Left forelimb (tissue), 1 donor: ENCODE results near the gene SRSF2.
"Not testable (repeated sequence)": the region's sequence is repeated elsewhere in the genome, so short reads cannot be mapped to it uniquely, and the experiment has no call there.

ENCODE experiments used
- DNase-seq: peaks from one replicate; pipeline ENCODE4 v3.0.0-alpha.2; 2018; ENCODE audit warnings: low spot score

SRSF2 gene

DNA sequence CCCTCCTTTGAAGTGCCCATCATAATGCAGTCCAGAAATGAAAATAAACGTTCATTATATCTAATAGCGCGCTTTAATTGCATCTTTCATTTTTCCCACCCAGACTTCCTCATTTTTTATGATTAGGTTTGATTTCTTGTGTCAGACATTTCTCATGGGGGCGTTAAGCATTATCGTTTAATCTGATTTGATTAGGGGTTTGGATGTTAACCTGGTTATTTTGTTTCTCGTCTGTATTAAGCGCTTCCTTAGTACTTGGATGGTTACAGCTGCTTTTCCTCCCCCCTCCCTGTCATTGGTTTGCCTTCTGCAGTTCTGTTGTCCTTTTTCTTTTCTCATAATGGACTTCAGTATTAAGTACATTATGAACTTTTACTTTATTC, 1.3 kb upstream of the SRSF2 start:
- DNase-seq: no peak

GRCh38 chr17:76737676-76738467, 741 bp upstream of the SRSF2 start, which contains the start of gene MFSD11:
TSS of gene MFSD11 (plus strand) at chr17:76738119. CDS start at chr17:76738353, 234 bp downstream.
- DNase-seq: peak; percentile 97

DNA sequence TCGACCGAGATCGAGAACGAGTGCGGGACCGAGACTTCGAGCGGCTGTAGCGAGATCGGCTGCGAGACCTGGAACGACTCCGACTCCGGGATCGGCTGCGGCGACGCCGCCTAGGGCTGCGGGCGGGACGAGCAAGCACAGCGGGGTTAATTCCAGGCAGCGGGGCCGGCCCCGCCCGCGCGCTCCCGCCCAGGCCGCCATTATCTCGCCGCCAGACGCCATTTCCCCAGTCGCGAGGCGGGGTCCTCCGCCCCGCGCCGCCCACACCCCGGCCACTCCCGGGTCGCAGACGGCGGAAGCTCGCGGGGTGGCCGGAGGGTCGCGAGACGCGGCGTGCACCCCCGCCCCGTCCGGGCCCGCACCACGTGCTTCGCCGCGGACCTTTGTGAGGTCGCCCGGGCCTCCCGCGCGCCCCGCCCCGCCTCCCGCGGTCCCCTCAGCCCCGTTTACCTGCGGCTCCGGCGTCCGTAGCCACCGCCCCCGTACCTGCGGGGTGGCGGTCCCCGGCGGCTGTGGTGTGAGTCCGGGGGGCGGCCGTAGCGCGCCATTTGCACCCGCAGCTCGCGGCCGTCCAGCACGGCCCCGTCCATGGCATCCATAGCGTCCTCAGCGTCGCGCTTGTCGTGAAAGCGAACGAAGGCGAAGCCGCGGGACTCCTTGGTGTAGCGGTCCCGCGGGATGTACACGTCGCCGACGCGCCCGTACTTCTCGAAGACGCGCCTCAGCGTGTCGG, 616 bp downstream of the SRSF2 start:
- peak; percentile 87 for DNase-seq

DNA sequence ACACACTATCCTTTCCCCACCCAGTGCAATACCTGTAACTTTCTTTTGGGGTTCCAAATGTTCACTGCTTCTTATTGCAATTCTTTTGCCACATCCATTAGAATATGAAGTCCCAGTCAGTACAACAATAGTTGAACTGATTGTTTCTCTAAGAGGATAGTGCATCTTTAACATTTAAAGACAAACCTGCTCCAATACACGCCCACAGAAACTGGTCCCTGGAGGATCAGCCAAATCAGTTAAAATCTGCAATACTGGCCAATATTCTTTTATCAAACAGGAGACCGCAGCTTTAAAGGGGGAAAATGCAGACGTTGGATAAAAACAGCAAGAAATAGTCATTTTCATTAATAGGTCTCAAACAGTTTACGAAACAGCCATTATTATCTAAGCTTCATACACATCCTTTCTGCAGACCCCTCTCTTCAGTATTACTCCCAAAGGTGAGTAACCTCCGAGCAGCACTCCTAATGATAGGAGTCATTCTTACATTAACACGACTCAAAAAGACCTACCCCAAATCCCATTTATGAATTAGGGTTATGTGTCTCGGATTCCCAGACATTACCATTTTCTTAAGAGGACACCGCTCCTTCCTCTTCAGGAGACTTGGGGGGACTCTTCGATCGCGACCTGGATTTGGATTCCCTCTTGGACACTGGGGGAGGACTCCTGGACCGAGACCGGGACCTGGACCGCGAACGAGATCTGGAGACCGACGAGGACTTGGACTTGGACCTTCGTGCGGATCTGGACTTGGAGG, 1.4 kb downstream of the SRSF2 start:
- no peak for DNase-seq

GRCh38 chr17:76735006-76735405, 2.1 kb downstream of the SRSF2 start:
- DNase-seq: no peak

DNA sequence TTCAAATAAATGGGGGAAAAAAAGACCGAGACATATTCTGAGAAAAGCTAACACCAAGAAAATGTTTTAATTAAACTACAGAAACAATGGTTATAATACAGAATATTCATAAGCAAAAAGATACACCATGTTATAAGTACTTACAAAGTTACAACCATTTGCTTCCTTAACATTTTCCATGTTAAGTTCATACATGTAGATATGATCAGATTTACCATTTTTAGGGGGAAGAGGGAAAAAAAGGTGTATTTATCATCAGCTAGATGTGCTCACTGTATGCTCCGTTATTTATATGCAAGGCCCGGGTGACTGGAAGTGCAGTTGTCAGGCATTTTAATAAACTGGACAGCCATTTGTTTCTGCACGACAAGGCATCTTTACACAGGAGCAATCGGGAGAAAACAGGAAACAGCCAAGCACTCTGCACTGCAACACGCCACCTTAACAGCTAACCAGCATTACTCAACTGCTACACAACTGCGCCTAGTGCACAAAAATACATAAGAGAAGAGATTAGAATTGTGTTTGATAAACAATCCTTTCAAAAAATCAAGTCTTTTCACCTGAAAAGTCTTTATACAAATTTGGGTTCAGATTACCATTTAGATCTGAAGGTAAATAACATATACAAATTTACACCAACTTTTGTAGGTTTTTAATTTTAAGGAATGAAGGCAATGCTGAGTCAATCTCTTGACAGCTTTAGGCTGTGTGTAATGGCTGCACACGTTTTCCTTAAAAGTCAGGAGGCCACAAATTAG, 2.9 kb downstream of the SRSF2 start:
- DNase-seq: no peak

DNA sequence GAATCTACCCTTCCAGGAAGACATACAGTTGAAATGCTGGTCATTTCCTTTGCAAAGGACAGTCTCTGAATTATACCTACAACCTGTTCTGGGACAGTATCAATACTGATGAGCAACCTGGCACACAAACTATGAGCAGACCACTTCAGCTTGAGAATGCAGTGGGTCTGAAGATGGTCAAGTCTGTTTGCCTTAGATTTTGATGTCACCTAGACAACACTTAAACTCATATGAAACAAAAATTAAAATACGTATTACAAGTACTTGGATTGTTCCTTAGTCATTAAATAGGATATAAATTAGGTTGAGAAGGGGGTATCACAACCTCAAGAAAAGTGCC, 3.5 kb downstream of the SRSF2 start:
- DNase-seq: no peak

DNA sequence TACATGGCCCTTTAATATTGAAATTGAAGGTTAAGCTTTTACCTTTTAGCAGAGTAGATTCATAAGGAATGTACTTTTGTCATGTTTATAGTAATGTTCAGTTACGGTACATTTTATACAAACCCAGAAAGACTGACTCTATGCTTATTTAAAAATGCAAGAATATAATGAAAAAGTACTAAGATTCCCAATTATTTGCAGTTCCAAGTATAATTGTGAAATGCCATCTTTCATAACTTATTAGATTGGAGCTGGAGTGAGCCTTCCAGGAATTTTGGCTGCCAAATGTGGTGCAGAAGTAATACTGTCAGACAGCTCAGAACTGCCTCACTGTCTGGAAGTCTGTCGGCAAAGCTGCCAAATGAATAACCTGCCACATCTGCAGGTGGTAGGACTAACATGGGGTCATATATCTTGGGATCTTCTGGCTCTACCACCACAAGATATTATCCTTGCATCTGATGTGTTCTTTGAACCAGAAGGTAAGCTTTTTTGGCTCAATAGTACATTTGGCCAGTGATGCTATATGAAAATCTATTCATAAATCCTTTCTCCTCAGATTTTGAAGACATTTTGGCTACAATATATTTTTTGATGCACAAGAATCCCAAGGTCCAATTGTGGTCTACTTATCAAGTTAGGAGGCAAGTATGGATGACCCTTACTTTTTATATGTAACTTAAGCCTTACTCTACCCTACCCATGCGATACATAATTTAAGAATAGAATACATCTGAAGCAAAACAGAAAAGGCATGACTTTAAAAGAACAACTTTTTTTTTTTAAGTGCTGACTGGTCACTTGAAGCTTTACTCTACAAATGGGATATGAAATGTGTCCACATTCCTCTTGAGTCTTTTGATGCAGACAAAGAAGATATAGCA, 4.2 kb downstream of the SRSF2 start:
- DNase-seq: no peak

DNA sequence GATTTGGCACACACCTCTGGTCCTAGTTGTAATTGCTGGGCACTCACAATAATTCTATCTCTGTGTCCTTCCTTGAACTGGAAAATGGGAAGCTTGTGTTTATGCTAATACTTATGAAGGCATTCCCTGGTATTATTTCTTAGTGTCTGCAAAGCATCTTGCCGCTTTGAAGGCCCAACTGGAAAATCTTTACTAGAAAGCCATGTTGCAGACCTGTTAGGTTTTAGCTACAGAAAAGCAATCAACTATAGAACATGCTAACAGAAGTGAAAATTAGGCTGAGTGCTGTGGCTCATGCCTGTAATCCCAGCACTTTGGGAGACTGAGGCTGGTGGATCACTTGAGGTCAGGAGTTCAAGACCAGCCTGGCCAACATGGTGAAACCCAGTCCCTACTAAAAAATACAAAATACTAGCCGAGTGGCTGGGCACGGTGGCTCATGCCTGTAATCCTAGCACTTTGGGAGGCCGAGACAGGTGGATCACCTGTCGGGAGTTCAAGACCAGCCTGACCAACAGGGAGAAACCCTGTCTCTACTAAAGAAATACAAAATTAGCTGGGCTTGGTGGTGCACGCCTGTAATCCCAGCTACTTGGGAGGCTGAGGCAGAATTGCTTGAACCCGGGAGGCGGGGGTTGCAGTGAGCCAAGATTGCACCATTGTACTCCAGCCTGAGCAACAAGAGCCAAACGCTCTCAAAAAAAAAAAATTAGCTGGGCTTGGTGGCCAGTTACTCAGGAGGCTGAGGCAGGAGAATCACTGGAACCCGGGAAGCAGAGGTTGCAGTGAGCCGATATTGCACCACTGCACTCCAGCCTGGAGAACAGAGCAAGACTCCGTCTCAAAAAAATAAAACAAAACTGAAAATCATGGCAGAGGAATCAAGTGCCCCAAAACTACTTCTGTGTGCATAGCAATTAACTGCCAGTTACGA, 5.1 kb downstream of the SRSF2 start:
- DNase-seq: not testable (repeated sequence)

DNA sequence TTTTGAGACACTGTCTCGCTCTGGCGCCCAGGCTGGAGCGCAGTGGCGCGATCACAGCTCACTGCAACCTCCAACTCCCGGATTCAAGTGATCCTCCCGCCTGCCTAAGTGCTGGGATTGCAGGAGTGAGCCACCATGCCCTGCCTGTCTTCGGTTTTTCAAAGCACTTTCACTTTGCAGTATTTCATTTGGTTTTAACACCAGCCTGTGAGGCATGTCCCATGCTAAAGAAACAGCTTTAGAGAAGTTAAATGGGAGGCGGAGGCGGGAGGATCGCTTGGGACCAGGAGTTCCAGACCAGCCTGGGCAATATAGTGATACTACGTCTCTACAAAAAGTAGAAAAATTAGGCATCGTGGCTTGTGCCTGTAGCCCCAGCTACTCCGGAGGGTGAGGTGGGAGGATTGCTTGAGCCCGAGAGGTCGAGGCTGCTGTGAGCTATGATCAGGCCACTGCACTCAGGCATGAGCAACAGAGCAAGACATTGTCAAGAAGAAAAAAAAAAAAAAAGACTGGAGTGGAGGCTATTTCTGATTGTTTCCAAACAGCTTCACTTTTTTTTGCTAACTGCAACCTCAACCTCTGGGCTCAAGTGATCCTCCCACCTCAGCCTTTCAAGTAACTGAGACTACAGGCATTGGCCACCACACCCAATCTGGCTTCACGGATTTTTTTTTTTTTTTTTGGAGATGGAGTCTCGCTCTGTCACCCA, 9.2 kb downstream of the SRSF2 start:
- no peak for DNase-seq

DNA sequence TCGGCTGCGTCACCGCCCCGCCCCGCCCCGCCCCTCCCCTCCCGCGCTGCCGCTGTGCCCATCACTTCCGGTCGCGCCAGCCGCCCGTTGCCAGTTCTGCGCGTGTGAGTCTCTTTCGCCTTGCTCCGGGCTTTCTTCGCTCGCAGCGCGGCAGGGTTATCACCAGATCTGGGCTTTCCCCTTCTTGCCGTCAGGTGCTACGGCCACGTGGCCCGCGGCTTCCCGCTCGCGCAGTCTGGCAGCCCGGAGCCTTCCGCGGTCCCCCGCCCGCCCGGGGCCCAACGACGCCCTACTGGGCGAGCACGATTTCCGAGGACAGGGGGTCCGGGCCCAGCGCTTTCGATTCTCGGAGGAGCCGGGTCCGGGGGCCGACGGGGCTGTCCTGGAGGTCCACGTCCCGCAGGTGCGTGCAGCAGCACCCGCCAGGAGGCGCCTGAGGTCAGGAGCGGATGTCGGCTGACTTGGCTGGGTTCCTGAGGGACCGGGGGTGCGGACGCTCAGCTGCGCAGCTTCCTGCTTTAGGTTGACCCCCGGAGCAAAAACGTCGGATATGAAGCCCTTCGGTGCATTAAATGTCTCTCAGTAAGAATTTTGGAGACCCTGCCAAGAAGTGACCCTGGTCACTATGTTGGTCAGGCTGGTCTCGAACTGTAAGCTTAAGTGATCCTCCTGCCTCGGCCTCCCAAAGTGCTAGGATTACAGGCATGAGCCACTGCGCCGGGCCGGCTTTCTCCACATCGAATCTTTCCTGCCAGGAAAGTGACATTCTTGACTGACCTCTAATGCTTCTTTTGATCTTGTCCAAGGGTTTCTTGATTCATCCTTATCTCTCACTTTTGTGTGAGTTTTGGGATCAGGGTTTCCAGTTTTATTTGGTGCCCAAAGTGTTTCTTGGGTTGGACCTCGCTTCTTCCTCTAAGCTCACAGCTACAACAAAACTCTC, 10.1 kb downstream of the SRSF2 start, which contains the start of gene METTL23:
Gene METTL23 (plus strand): TSS at position 64 of the 943 bp plus-strand sequence. CDS start 2,872 bp downstream, outside the sequence.
- DNase-seq: peak; percentile 87

DNA sequence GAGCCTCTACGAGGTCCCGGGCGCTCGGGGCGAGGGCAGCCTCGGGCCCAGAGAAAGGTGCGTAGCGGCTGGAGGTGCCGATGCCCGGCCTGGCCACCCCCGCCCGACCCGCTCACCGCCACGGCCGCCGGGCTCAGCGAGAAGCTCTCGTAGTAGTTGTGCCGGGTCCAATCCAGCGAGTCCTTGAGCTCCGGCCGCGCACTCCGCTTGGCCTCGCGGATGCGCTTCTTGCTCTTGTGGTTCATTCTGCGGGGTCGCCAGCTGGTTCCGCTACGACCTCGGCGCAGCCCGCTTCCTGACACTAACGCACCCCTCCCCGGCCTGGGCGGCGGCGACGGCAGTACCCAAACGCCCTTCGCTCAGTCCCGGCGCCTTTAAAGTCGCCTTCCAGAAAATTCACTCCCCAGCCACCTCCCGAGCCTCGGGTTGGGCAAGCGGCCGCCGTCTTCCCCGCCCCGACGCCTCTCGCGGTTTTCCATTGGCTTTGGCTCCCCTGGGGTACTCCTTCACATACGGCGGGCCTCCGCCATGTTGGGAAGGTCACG, 10.8 kb downstream of the SRSF2 start, which contains the start of gene JMJD6:
Gene JMJD6 (minus strand): TSS at position 376 of the 545 bp plus-strand sequence. CDS start 131 bp downstream, at position 245.
- peak; percentile 98 for DNase-seq

- no peak for DNase-seq
These were observed 11.4 kb downstream of the SRSF2 start for GRCh38 chr17:76725580-76726230.

DNA sequence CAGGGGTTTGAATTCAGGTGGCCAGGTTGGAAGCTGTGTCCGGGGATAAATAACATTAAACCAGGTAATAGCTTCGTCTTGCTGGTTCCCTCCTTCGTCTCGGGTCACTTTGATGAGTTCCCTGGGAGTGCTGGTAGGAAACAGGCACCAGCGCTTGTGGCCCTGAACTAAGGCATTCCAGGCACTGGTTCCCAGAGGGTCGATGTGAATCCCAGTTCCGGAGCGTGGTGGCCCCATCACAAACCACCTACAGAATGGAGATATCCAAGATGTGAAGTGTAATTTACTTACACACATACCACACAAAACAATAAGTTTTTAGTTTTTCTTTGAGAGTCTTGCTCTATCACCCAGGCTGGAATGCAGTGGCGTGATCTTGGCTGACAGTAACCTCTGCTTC, 13.3 kb downstream of the SRSF2 start:
- no peak for DNase-seq

DNA sequence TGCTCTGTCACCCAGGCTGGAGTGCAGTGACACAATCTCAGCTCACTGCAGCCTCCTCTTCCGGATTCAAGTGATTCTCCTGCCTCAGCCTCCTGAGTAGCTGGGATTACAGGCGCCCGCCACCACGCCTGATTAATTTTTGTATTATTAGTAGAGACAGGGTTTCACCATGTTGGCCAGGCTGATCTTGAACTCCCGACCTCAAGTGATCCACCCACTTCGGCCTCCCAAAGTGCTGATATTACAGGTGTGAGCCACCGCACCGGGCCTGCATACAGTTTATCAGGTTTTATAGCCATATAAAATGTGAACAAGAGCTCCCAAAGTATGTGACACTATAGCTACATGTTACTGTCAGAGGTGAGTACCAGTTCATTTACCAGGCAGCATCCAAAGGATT, 14.2 kb downstream of the SRSF2 start:
- DNase-seq: not testable (repeated sequence)

GRCh38 chr17:76722279-76722678, 14.9 kb downstream of the SRSF2 start:
- DNase-seq: no peak

DNA sequence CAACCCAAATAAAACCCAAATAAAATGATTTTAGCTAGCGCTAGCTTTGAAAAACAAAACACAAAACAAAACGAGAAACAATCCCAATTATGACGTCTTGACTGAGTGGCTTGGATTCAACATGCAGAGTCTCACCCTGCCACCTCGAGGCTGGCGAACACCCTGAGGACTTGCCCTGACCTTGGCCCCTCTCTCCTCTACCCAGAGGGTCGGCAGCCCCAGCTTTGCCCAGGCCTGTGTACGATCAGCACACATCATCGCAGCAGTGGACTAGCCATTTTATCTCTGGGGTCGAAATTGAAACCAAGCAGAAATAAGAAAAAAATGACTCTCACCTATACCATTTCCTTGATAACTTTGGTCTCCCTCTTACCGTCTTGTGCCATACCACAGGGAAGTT, 15.7 kb downstream of the SRSF2 start:
- DNase-seq: no peak
